Suprapubic skin (tissue), 4 donors: ENCODE measurements around the gene CDC25C.

Experiments used
- CTCF ChIP-seq, 2 donors: fragments of 200-600 bp in 1 of 2; fragments of 450-650 bp in 1 of 2; sonication (generic) in 1 of 2; IDR thresholded peaks; one replicate each; pipeline ENCODE4 v1.5.1; 2016 to 2019; ENCODE audit warnings: antibody characterized with exemption in 2 of 2, mild to moderate bottlenecking in 1 of 2, moderate library complexity in 1 of 2
- EP300 ChIP-seq: sonication (generic); formaldehyde crosslinking; IDR thresholded peaks from one replicate; pipeline ENCODE4 v1.6.1; 2017; ENCODE audit warnings: antibody characterized with exemption
- POLR2A ChIP-seq, 2 donors: fragments of 450-650 bp; IDR thresholded peaks; one replicate each; pipeline ENCODE4 v1.6.1; 2017; ENCODE audit warnings: antibody characterized with exemption in 2 of 2, mild to moderate bottlenecking in 2 of 2, moderate library complexity in 2 of 2
- POLR2AphosphoS5 ChIP-seq, 3 donors: sonication (generic); formaldehyde crosslinking; IDR thresholded peaks; one replicate each; pipeline ENCODE4 v1.6.1; 2017; ENCODE audit warnings: antibody characterized with exemption in 3 of 3

GRCh38 chr5:138372653-138373052 is 41.0 kb upstream of the CDC25C start:
- TF ChIP-seq CTCF (IDR thresholded peaks at IDR 0.05) = no peak
- TF ChIP-seq POLR2A (IDR thresholded peaks at IDR 0.05) = no peak
- TF ChIP-seq POLR2AphosphoS5 (IDR thresholded peaks at IDR 0.05) = no peak
- no peak for TF ChIP-seq EP300
